GM19463 (cell line): Measurements from ENCODE around the gene SERPINB4.
"Not testable (repeated sequence)": the region's sequence is repeated elsewhere in the genome, so short reads cannot be mapped to it uniquely, and the experiment has no call there.

Experiments
- ATAC-seq: cut with Tn5 transposase; IDR thresholded peaks from one replicate; pipeline ENCODE4 v1.9.1; 2021; ENCODE audit warnings: mild to moderate bottlenecking, moderate library complexity; ENCODE audit not compliant: unreplicated experiment

SERPINB4 gene

GRCh38 chr18:63644142-63644541, at the start of gene SERPINB4:
Gene SERPINB4 (minus strand): TSS chr18:63644256. CDS start chr18:63643577, 679 bp downstream.
- ATAC-seq: not testable (repeated sequence)

- ATAC-seq: no peak
Observed at GRCh38 chr18:63689064-63689463, 45.0 kb upstream of the SERPINB4 start.

GRCh38 chr18:63686871-63687270, 42.8 kb upstream of the SERPINB4 start:
- ATAC-seq: no peak

- no peak for ATAC-seq
Observed at GRCh38 chr18:63684718-63685117, 40.7 kb upstream of the SERPINB4 start.

- ATAC-seq: no peak
Observed at GRCh38 chr18:63683890-63684289, 39.8 kb upstream of the SERPINB4 start.

GRCh38 chr18:63683152-63683551, 39.1 kb upstream of the SERPINB4 start:
- no peak for ATAC-seq

GRCh38 chr18:63681449-63682340, 37.6 kb upstream of the SERPINB4 start:
- no peak for ATAC-seq

GRCh38 chr18:63679820-63680606, 36.0 kb upstream of the SERPINB4 start:
- ATAC-seq: no peak

- ATAC-seq: no peak
Observed at GRCh38 chr18:63677500-63678225, 33.6 kb upstream of the SERPINB4 start.

- no peak for ATAC-seq
Observed at GRCh38 chr18:63676526-63677323, 32.7 kb upstream of the SERPINB4 start.

GRCh38 chr18:63664571-63664970, 20.5 kb upstream of the SERPINB4 start:
- no peak for ATAC-seq

- ATAC-seq: not testable (repeated sequence)
Observed at GRCh38 chr18:63661750-63662149, 17.7 kb upstream of the SERPINB4 start, which contains the start of gene SERPINB3. Gene SERPINB3 (minus strand): TSS chr18:63661893. CDS start chr18:63661216, 677 bp downstream.

- ATAC-seq: not testable (repeated sequence)
Observed at GRCh38 chr18:63658920-63659319, 14.9 kb upstream of the SERPINB4 start.

GRCh38 chr18:63650271-63650670, 6.2 kb upstream of the SERPINB4 start:
- not testable (repeated sequence) for ATAC-seq

GRCh38 chr18:63648241-63648640, 4.2 kb upstream of the SERPINB4 start:
- ATAC-seq: no peak

GRCh38 chr18:63646936-63647335, 2.9 kb upstream of the SERPINB4 start:
- ATAC-seq: no peak

GRCh38 chr18:63644694-63645093, 638 bp upstream of the SERPINB4 start:
- not testable (repeated sequence) for ATAC-seq

- ATAC-seq: not testable (repeated sequence)
Observed at GRCh38 chr18:63642668-63643356, 1.2 kb downstream of the SERPINB4 start.

GRCh38 chr18:63641157-63641680, 2.8 kb downstream of the SERPINB4 start:
- ATAC-seq: not testable (repeated sequence)
